ENCODE data around the gene RPS6KA4. TPM values are rescaled to one million over a fixed set of nuclear protein-coding genes. Genes with fewer than 3 reads are reported as not detected.

RPS6KA4 gene
- polyA plus RNA-seq, 1 donor from 2014 or later: 24.6 TPM

- no peaks in the 10 kb centered on the region for H3F3A ChIP-seq (ENCODE audit: insufficient read depth, low read length, poor library complexity, severe bottlenecking)
- no peaks in the 10 kb centered on the region for H3K36me3 ChIP-seq (ENCODE audit: insufficient read depth, low read length)
- H4K20me1 ChIP-seq (ENCODE audit: insufficient read depth): no peaks in the 10 kb centered on the region
- H2AFZ ChIP-seq (ENCODE audit: low read depth, low read length): no peak overlapping the region
- no peaks in the 10 kb centered on the region for H3K27me3 ChIP-seq (ENCODE audit: insufficient read depth, low read depth, low read length)
- no peaks in the 10 kb centered on the region for H3K79me2 ChIP-seq (replicated peaks; ENCODE audit: insufficient read depth, low read length)
- no peak overlapping the region for H3K4me2 ChIP-seq (ENCODE audit: low read length)
- H3K27ac ChIP-seq (ENCODE audit: low read length): no peak overlapping the region
- no peaks in the 10 kb centered on the region for H3K9me2 ChIP-seq (ENCODE audit: insufficient read depth, low read length)
- no peak for TF ChIP-seq EZH2 (IDR thresholded peaks at IDR 0.05; ENCODE audit: borderline replicate concordance, insufficient read depth, low read length, poor library complexity, severe bottlenecking)
- TF ChIP-seq REST (IDR thresholded peaks at IDR 0.05; ENCODE audit: borderline replicate concordance): no peak
- TF ChIP-seq CTCF (IDR thresholded peaks at IDR 0.05; ENCODE audit: poor library complexity, severe bottlenecking): no peak
- no peak for TF ChIP-seq RAD21 (conservative IDR thresholded peaks at IDR 0.05)
- TF ChIP-seq POLR2AphosphoS5 (IDR thresholded peaks at IDR 0.05): no peak
- no peak for TF ChIP-seq SMC3 (conservative IDR thresholded peaks at IDR 0.05; ENCODE audit: poor library complexity)
- TF ChIP-seq TAF1 (IDR thresholded peaks at IDR 0.05; ENCODE audit: low read depth): no peak
- no peak for TF ChIP-seq MXI1 (conservative IDR thresholded peaks at IDR 0.05; ENCODE audit: poor library complexity, severe bottlenecking)
- no peak for TF ChIP-seq EP300 (conservative IDR thresholded peaks at IDR 0.05; ENCODE audit: poor library complexity, severe bottlenecking)
- H3K9me3 ChIP-seq (ENCODE audit: low read length): no peaks in the 10 kb centered on the region
- H3K4me3 ChIP-seq (ENCODE audit: low read length): no peak overlapping the region
- no peak overlapping the region for H3K9ac ChIP-seq (ENCODE audit: low read length)
Measured at GRCh38 chr11:64389851-64390250, 30.9 kb downstream of the RPS6KA4 start.

- H3K36me3 ChIP-seq (ENCODE audit: insufficient read depth, low read length): no peaks in the 10 kb centered on the region
- no peaks in the 10 kb centered on the region for H3K79me2 ChIP-seq (replicated peaks; ENCODE audit: insufficient read depth, low read length)
- no peak overlapping the region for H3K27ac ChIP-seq (ENCODE audit: low read length)
- TF ChIP-seq POLR2AphosphoS5 (IDR thresholded peaks at IDR 0.05): no peak
- no peak overlapping the region for H3K9ac ChIP-seq (ENCODE audit: low read length)
- H3K9me2 ChIP-seq (ENCODE audit: insufficient read depth, low read length): no peaks in the 10 kb centered on the region
- no peak overlapping the region for H2AFZ ChIP-seq (ENCODE audit: low read depth, low read length)
- no peaks in the 10 kb centered on the region for H4K20me1 ChIP-seq (ENCODE audit: insufficient read depth)
- no peaks in the 10 kb centered on the region for H3K27me3 ChIP-seq (ENCODE audit: insufficient read depth, low read depth, low read length)
- H3F3A ChIP-seq (ENCODE audit: insufficient read depth, low read length, poor library complexity, severe bottlenecking): no peaks in the 10 kb centered on the region
- no peak overlapping the region for H3K4me2 ChIP-seq (ENCODE audit: low read length)
- no peak overlapping the region for H3K4me3 ChIP-seq (ENCODE audit: low read length)
- H3K9me3 ChIP-seq (ENCODE audit: low read length): no peaks in the 10 kb centered on the region
Measured at GRCh38 chr11:64390558-64390957, 31.6 kb downstream of the RPS6KA4 start.

- no peaks in the 10 kb centered on the region for H3F3A ChIP-seq (ENCODE audit: insufficient read depth, low read length, poor library complexity, severe bottlenecking)
- no peaks in the 10 kb centered on the region for H3K36me3 ChIP-seq (ENCODE audit: insufficient read depth, low read length)
- no peak for TF ChIP-seq CTCF (IDR thresholded peaks at IDR 0.05; ENCODE audit: poor library complexity, severe bottlenecking)
- no peak for TF ChIP-seq POLR2AphosphoS5 (IDR thresholded peaks at IDR 0.05)
- TF ChIP-seq SMC3 (conservative IDR thresholded peaks at IDR 0.05; ENCODE audit: poor library complexity): no peak
- no peak for TF ChIP-seq RAD21 (conservative IDR thresholded peaks at IDR 0.05)
- no peak for TF ChIP-seq MXI1 (conservative IDR thresholded peaks at IDR 0.05; ENCODE audit: poor library complexity, severe bottlenecking)
- no peak for TF ChIP-seq TAF1 (IDR thresholded peaks at IDR 0.05; ENCODE audit: low read depth)
- TF ChIP-seq REST (IDR thresholded peaks at IDR 0.05; ENCODE audit: borderline replicate concordance): no peak
- H3K9me3 ChIP-seq (ENCODE audit: low read length): no peaks in the 10 kb centered on the region
- H4K20me1 ChIP-seq (ENCODE audit: insufficient read depth): no peaks in the 10 kb centered on the region
- H2AFZ ChIP-seq (ENCODE audit: low read depth, low read length): no peak overlapping the region
- H3K9me2 ChIP-seq (ENCODE audit: insufficient read depth, low read length): no peaks in the 10 kb centered on the region
- H3K4me3 ChIP-seq (ENCODE audit: low read length): no peak overlapping the region
- no peak overlapping the region for H3K9ac ChIP-seq (ENCODE audit: low read length)
- H3K27ac ChIP-seq (ENCODE audit: low read length): no peak overlapping the region
- H3K79me2 ChIP-seq (replicated peaks; ENCODE audit: insufficient read depth, low read length): no peaks in the 10 kb centered on the region
- no peak overlapping the region for H3K4me2 ChIP-seq (ENCODE audit: low read length)
- H3K27me3 ChIP-seq (ENCODE audit: insufficient read depth, low read depth, low read length): no peaks in the 10 kb centered on the region
Measured at GRCh38 chr11:64391839-64392238, 32.9 kb downstream of the RPS6KA4 start.
